DOHH2 (cell line): ENCODE measurements around the gene GFAP.

ENCODE experiments used
- H3F3A ChIP-seq: fragments of 200-600 bp; sonication (generic), shearing (Covaris generic); 2 replicates; pipeline ENCODE4 v1.6.0; 2016; ENCODE audit warnings: antibody characterized with exemption, mild to moderate bottlenecking; ENCODE audit not compliant: control insufficient read depth, insufficient read depth
- H3K27ac ChIP-seq: fragments of 200-600 bp; sonication (generic); 2 replicates; pipeline ENCODE4 v1.5.1; 2014; ENCODE audit warnings: low read depth, mild to moderate bottlenecking, low read length, moderate library complexity
- H3K27me3 ChIP-seq: fragments of 200-600 bp; sonication (generic); 2 replicates; pipeline ENCODE4 v1.6.1; 2014; ENCODE audit warnings: mild to moderate bottlenecking, low read length, mixed read lengths; ENCODE audit not compliant: control insufficient read depth
- H3K36me3 ChIP-seq: fragments of 200-600 bp; sonication (generic); 2 replicates; pipeline ENCODE4 v1.6.1; 2014; ENCODE audit warnings: mild to moderate bottlenecking, low read length, moderate library complexity, mixed read lengths; ENCODE audit not compliant: control insufficient read depth
- H3K4me1 ChIP-seq: fragments of 200-600 bp; sonication (generic); 2 replicates; pipeline ENCODE4 v1.6.1; 2014; ENCODE audit warnings: mild to moderate bottlenecking, low read length, mixed read lengths; ENCODE audit not compliant: control insufficient read depth
- H3K4me2 ChIP-seq: fragments of 200-600 bp; sonication (generic); 2 replicates; pipeline ENCODE4 v1.6.0; 2014; ENCODE audit warnings: mild to moderate bottlenecking, low read length, moderate library complexity
- H3K4me3 ChIP-seq: fragments of 200-600 bp; sonication (generic); 2 replicates; pipeline ENCODE4 v1.5.1; 2014; ENCODE audit warnings: mild to moderate bottlenecking, low read length, mixed read lengths
- H3K79me2 ChIP-seq: fragments of 200-600 bp; sonication (generic); 2 replicates; pipeline ENCODE4 v1.6.1; 2014; ENCODE audit warnings: mild to moderate bottlenecking, low read length, mixed read lengths; ENCODE audit not compliant: control insufficient read depth
- H3K9me2 ChIP-seq: fragments of 200-600 bp; sonication (generic); replicated peaks from 2 replicates; pipeline ENCODE4 v1.6.1; 2014; ENCODE audit warnings: mild to moderate bottlenecking, low read length, mixed read lengths; ENCODE audit not compliant: control insufficient read depth
- H3K9me3 ChIP-seq: fragments of 200-600 bp; sonication (generic); 2 replicates; pipeline ENCODE4 v1.6.1; 2014; ENCODE audit warnings: antibody characterized with exemption, low read length, mixed read lengths; ENCODE audit not compliant: control insufficient read depth, insufficient read depth
- H4K20me1 ChIP-seq: fragments of 200-600 bp; sonication (generic); 2 replicates; pipeline ENCODE4 v1.6.0; 2014; ENCODE audit warnings: low read depth, mild to moderate bottlenecking, antibody characterized with exemption, low read length, moderate library complexity; ENCODE audit not compliant: control insufficient read depth, insufficient read depth
- EZH2phosphoT487 ChIP-seq: fragments of 200-600 bp; sonication (generic); IDR thresholded peaks from 2 replicates; pipeline ENCODE4 v1.6.1; 2017; ENCODE audit warnings: borderline replicate concordance, mild to moderate bottlenecking, antibody characterized with exemption, low read length, moderate library complexity, mixed read lengths
- TF ChIP-seq, protein P1 (sequence below): fragments of 200-600 bp; sonication (generic); IDR thresholded peaks from one replicate; pipeline ENCODE4 v1.5.1; 2014; ENCODE audit warnings: antibody characterized with exemption, mild to moderate bottlenecking, low read depth, low read length; ENCODE audit not compliant: poor library complexity, severe bottlenecking

The GFAP gene

DNA sequence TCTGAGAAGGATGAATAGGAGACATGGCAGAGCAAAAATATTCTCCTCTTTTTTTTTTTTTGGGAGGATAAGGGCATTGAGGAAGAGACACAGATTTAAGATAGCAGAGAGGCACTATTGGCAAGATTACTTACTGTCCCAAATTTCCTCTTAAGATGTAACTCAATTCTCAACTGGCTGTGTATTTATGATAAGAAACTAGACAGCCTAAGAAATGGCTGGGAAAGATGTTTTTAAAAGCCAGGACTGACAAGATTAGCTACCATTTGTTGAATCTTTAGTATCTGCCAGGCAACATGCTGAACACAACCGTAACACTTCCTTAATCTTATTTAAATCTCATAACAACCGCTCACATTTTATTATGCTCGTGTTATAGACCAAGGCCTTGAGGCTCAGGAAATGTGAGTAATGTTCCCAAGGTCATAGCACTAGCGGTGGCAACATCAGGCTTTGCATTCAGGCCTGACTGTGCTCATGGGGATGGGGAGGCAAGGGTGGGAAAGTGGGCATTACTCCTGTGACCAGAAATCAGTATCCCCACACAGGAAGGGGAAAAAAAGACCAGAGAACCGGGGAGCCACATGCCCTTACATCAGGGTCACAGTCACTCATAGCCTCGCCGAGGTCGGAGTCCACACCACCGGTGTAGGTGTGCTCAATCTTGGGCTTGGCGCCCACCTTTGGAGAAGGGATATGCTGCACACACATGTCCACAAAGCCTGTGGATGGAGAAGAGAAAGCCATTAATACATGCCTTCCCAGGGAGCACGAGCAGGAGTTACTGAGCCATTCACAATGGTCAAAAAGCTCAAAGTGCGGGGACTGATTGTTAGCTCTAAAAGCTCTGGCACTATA lies 52.0 kb downstream of the GFAP start:
- H3K79me2 ChIP-seq = no peaks in the 10 kb centered on the region
- H3K36me3 ChIP-seq = peaks cover 86% of the 10 kb centered on the region

DNA sequence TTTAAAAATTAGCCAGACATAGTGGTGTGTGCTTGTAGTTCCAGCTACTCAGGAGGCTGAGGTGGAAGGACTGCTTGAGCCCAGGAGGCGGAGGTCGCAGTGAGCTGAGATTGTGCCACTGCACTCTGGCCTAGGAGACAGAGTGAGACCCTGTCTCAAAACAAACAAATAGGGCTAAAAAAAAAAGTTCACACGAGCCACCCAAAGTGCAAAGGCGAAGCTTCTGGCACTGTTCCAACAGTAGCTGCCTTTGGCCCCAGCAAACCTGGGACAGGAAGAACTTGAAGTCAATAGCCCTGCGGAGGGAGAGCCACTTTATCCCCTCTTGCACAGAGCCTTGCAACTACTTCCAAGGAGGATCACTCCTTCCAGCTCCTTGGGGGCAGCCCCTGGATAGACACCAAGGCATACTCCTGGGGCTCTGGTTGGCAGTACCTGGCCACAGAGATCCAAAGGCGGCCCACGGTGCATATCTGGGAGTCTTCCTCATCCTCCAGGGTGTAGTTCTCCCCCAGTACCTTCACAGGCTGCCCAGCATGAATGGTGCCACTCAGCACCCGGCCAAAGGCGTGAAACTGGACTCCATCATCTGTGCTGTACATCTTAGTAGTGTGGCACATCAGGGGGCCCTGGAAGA lies 52.9 kb downstream of the GFAP start:
- no peaks in the 10 kb centered on the region for H3K27me3 ChIP-seq
- H3K79me2 ChIP-seq = no peaks in the 10 kb centered on the region
- H3K4me2 ChIP-seq = no peak overlapping the region
- H3F3A ChIP-seq = peaks cover 7% of the 10 kb centered on the region; the same call in 1 of the 2 replicates
- no peak overlapping the region for H3K27ac ChIP-seq
- no peaks in the 10 kb centered on the region for H3K9me2 ChIP-seq
- H3K36me3 ChIP-seq = peaks cover 85% of the 10 kb centered on the region
- no peaks in the 10 kb centered on the region for H4K20me1 ChIP-seq
- H3K4me3 ChIP-seq = no peak overlapping the region
- H3K9me3 ChIP-seq = no peaks in the 10 kb centered on the region
- TF ChIP-seq, protein P1, sequence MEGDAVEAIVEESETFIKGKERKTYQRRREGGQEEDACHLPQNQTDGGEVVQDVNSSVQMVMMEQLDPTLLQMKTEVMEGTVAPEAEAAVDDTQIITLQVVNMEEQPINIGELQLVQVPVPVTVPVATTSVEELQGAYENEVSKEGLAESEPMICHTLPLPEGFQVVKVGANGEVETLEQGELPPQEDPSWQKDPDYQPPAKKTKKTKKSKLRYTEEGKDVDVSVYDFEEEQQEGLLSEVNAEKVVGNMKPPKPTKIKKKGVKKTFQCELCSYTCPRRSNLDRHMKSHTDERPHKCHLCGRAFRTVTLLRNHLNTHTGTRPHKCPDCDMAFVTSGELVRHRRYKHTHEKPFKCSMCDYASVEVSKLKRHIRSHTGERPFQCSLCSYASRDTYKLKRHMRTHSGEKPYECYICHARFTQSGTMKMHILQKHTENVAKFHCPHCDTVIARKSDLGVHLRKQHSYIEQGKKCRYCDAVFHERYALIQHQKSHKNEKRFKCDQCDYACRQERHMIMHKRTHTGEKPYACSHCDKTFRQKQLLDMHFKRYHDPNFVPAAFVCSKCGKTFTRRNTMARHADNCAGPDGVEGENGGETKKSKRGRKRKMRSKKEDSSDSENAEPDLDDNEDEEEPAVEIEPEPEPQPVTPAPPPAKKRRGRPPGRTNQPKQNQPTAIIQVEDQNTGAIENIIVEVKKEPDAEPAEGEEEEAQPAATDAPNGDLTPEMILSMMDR = no peak
- no peaks in the 10 kb centered on the region for H3K4me1 ChIP-seq

More for the DNA sequence above, 52.0 kb downstream of the GFAP start:
- Histone ChIP-seq H3K27ac (no peak overlapping the region), H3K27me3 (no peaks in the 10 kb centered on the region), H3K4me2 (no peak overlapping the region), H3K4me1 (no peaks in the 10 kb centered on the region), H3F3A (peaks cover 7% of the 10 kb centered on the region; the same call in 1 of the 2 replicates), H3K9me2 (no peaks in the 10 kb centered on the region), H3K9me3 (no peaks in the 10 kb centered on the region), H3K4me3 (no peak overlapping the region), H4K20me1 (no peaks in the 10 kb centered on the region)
- TF ChIP-seq EZH2phosphoT487 = no peak

DNA sequence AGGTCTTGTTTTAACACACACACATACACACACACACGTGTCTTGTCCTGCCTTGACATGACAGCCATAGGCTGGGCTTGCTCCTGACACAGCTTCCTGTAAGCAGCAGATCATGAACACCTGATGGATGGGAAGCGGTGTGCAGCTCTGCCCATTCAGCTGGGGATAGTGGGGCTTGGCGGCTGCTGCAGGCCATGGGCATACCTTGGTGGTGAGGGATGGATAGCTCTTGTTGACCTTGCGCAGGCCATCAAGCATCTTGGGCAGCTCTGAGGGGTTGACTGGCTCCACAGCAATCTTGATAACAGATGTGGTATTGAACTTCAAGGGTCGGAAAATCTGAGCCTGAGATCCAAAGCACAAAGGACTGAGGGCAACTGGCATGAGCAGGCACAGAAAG lies 55.6 kb downstream of the GFAP start:
- Histone ChIP-seq H3K4me2 (no peak overlapping the region), H3K27ac (no peak overlapping the region), H3K27me3 (no peaks in the 10 kb centered on the region), H3K9me3 (no peaks in the 10 kb centered on the region), H4K20me1 (no peaks in the 10 kb centered on the region), H3F3A (no peaks in the 10 kb centered on the region), H3K36me3 (peaks cover 88% of the 10 kb centered on the region), H3K4me1 (no peaks in the 10 kb centered on the region), H3K4me3 (no peak overlapping the region), H3K9me2 (no peaks in the 10 kb centered on the region), H3K79me2 (no peaks in the 10 kb centered on the region)
- TF ChIP-seq, protein P1 = no peak
- TF ChIP-seq EZH2phosphoT487 = no peak

DNA sequence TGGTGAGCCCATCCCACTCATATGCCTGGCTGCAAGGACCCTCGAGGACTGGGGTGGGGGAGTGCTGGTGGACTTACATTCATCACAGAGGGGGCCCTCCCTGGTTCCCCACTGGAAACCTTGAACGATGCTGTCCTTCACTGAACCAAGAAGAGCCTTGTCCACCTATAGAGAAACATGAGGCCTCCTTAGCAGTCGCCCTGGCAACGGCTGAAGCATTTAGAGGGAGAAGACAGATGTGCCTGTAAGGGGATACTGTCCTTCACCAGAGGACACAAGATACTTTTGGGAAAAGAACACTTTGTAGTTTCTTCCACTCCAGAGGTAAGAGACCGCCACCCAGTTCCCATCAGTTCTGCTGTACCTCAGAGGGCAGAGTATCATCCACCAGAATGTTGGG lies 61.1 kb downstream of the GFAP start:
- TF ChIP-seq, protein P1 = no peak
- TF ChIP-seq EZH2phosphoT487 = no peak
- no peaks in the 10 kb centered on the region for H3K27me3 ChIP-seq
- H4K20me1 ChIP-seq = no peaks in the 10 kb centered on the region; the same call in 1 of the 2 replicates
- H3K4me3 ChIP-seq = no peak overlapping the region
- no peak overlapping the region for H3K4me2 ChIP-seq
- no peaks in the 10 kb centered on the region for H3K9me3 ChIP-seq
- no peak overlapping the region for H3K27ac ChIP-seq
- H3K4me1 ChIP-seq = no peaks in the 10 kb centered on the region
- H3K9me2 ChIP-seq = no peaks in the 10 kb centered on the region
- peaks cover 85% of the 10 kb centered on the region for H3K36me3 ChIP-seq
- H3F3A ChIP-seq = no peaks in the 10 kb centered on the region
- no peaks in the 10 kb centered on the region for H3K79me2 ChIP-seq
